HG03175 (cell line): Measurements from ENCODE around the gene STYXL1.

ENCODE experiments used
- ATAC-seq: cut with Tn5 transposase; IDR thresholded peaks from one replicate; pipeline ENCODE4 v1.9.1; 2021; ENCODE audit warnings: mild to moderate bottlenecking, moderate library complexity; ENCODE audit not compliant: unreplicated experiment

The STYXL1 gene

DNA sequence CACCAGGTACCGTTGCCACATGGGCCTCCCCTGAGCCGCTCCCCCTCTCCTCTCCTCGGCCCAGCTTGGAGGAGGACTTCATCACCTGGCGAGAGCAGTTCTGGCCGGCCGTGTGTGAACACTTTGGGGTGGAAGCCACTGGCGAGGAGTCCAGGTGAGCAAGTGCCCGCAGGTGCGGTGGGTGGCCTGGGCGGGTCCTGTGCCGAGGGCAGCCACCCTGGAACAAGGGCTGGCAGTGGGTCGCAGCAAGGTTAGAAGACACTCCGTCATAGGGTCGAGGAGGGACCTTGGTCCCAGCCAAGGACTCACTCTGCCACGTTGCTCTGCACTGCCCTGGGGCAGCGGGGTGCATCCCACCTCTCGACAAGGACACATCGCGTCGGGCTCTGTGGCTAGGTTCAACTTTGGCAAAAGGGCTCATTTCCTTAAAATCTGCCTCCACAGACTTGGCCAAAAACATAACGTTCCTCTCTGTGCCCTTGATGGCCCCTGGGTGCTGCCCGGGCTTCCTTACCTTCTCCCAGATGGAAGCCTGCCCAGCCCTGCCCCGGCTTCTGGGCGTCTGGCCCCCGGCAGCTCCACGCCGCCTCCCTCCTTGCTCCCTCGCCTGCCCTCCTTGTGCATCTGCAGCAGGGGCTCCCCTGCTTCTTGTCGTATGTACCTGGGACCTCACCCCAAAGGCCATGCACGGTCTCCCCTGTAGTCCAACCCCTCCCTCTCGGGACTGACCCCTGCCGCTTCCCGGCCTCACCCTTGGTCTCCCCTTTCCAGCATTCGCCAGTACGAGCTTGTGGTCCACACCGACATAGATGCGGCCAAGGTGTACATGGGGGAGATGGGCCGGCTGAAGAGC is 66.1 kb downstream of the STYXL1 start:
- no peak for ATAC-seq

- no peak for ATAC-seq
Observed at GRCh38 chr7:75981203-75981452, 66.7 kb downstream of the STYXL1 start.

DNA sequence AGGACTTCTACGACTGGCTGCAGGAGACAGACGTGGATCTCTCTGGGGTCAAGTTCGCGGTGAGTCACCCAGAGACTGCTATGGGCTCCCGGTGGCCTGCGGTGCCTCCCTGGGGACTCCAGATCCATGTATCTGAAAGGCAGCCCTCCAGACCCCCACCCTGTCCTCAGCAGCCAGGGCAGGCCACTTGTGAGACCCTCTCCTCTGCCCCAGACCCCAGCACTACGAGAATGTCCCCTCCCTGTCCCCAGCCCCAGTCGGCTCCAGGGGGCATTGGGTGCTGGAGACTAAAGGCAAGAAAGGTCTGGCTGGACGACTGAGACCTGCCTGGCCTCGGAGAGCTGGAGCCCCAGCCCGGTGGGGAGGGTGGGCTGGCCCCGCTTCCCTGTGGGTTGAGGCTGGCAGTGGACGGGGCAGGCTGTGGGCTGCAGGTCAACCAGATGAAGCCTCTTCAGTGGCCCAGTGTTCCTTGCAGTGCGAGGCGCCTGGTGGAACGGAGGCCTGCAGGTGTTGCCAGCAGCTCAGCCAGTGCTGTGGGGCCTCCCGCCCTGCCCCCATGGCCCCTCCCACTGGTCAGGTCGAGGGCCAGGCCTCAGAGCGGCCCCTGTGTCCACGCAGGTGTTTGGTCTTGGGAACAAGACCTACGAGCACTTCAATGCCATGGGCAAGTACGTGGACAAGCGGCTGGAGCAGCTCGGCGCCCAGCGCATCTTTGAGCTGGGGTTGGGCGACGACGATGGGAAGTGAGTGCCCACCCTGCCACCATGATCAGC is 67.2 kb downstream of the STYXL1 start:
- ATAC-seq = no peak

GRCh38 chr7:75979759-75980429 is 67.9 kb downstream of the STYXL1 start:
- ATAC-seq = no peak

DNA sequence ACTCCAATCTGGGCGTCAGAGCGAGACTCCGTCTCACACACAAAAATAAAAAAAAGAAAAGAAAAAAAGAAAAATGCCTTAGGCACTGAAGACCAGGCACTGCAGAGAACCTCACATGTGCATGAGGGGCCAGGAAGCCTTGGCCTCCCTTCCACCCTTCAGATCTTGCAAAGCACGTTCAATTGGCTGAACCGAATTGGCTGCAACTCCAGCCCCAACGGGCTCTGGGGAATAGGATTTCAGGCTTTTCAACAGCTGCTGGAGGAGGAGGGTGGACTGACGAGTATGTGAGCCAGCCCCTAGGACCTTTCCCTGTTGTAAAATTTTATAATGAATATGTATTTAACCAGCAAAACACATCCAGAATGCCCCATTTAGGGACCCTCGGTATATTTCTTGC is 70.1 kb downstream of the STYXL1 start:
- ATAC-seq = no peak

GRCh38 chr7:75971961-75972763 is 75.6 kb downstream of the STYXL1 start:
- ATAC-seq = no peak

DNA sequence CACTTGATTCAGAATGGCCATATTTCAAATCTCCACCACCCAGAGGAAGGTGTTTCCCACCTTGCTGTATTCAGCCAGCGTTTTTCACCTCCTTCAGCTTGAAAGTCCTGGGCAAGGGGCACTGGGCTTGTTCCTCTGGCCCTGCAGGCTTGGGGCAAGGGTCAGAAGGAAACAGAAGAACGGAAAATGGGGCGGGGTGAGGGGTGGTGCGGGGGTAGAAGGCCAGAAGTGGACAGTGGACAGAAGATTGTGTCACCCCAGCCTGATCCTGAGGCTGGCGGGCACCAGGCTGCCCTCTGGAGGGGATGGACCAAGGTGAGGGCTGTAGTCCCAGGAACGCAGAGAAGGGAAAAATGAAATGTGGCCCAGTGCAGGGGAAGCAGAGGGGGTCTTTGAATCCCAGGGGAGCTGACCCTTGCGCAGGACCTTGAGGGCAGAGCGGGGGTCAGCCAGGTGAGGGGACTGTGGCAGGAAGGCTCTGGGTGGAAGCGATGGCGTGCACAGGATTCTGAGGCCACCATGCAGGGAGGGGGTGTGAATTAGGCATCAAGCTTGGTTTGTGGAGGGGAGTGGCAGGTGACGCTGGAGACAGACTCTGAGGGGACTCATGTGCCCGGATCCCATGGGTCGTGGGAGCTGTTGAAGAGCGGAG is 76.4 kb downstream of the STYXL1 start:
- ATAC-seq = no peak

DNA sequence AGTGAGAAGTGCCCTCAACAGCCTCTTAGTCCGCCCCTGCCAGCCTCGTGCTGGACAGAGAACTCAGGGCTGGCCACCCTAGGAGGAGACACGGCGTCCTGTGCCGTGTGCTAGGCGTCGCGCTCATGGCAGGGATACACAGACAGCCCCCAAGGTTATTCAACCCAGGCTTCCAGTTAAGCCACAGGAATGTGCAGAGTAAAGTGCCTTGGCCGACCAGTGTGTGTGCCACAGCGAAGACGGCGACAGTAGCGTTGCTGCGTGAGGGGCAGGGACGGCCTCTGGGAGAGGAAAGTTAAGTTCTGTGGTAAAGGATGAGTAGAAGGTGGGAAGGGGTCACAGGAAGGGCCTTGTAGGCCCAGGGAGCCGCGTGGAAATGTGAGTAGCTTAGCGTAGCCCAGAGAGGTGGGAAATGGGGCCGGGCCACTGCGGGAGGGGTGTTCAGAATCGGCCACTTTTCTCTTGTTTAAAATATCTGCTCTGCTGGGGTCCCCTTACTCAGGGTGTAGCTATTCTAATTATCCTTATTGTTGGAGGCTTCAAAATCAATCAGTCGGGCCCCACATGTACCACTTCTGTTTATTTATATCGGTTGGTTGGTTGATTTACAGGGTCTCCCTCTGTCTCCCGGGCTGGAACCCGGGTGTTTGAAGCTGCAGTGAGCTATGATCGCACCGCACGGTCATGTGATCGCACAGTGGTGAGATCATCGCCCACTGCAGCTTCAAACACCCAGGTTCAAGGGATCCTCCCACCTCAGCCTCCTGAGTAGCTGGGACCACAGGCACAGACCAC is 77.9 kb downstream of the STYXL1 start:
- ATAC-seq = no peak

DNA sequence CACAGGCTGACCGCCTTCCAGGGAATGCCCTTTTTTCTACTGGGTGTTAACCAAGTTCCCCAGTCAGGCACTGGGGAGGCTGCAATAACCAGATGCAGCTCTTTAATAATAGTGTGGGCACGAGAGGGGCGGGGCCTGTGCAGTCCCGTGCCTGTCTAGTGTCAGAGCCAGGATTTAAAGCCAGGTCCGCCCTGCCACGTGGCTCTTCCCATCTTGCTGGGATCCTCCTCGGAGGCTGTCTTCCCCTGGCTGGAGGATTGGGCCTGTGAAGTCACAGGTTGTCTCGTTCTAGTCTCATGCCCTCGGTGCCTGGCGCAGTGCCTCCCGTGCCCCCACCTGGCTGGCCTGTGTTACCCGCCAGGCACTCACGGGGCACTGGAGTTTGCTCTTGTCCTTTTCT is 78.6 kb downstream of the STYXL1 start:
- no peak for ATAC-seq

GRCh38 chr7:75968561-75969001 is 79.2 kb downstream of the STYXL1 start:
- ATAC-seq = no peak

GRCh38 chr7:75968012-75968411 is 79.8 kb downstream of the STYXL1 start:
- no peak for ATAC-seq

DNA sequence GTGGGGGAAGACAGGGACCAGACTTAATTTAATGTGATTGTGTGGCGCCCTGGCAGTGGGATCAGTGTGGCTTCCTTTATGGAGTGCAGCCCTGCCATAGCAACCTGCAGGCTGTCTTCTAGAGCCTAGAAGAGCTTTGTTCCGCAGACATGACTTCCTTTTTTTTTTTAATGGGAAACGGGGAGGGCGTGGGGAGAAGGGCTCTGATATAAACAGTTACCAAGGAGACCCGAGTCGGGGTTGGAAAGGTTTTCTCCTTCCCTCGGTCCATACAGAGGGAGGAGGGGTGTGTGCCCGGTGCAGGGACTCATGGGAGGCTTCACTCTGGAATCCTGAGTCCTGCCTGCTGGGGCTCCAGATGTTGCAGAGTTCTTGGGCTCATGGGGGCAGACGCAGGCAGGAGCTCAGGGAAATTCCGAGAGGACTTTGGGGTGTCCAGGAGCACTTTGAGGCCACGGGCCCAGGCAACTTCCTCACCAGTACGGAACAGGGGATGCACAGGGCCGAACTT is 80.3 kb downstream of the STYXL1 start:
- no peak for ATAC-seq

DNA sequence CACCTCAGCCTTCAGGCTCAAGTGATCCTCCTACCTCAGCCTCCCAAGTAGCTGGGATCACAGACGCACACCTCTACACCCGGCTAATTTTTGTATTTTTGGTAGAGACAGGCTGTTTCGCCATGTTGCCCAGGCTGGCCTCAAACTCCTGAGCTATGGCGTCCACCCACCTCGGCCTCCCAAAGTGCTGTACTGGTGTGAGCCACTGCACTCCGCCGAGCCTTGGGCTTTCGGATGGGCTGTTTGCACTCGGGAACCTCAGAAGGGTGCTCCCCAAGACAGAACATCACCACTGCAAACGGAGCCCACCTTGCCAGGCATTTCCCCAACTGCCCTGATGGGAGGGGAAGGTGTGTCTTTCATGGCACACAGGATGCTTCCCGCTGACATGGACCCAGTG is 80.7 kb downstream of the STYXL1 start:
- ATAC-seq = no peak

DNA sequence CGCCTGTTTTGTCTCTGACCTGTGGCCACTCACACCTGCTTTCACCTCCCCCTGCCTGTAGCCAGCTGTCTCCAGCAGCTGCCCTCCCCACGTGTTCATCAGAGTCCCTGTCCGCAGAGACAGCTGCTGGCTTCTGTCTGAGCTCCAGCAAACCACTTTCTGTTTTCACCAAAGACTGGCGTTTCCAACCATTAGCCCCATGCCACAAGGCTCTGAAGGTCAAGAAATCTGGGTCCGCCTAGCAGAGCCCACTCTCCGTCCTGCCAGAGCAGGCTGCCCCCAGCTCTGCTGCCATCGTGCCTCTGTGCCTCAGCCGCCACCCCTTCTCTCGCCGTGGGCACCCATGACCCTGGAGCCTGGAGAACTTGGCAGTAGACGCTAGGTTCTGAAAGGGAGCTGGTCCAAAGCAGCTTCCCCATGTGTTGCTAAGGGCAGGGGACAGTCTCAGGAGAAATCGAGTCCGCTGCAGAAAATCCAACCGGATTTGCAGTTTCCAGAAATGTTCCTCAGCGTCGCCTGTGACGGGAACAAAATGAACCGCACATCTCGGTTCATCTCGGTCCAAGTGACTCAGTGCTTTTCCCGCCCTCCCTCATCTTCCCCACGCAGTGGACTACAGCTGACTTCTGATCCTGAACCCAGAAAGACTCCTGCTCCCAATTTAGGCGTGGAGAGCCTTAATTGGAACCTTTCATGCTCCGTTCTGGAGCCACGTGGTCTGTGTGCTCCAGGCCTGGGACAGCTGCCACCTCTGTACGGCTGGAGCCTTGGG is 81.4 kb downstream of the STYXL1 start:
- ATAC-seq = no peak

DNA sequence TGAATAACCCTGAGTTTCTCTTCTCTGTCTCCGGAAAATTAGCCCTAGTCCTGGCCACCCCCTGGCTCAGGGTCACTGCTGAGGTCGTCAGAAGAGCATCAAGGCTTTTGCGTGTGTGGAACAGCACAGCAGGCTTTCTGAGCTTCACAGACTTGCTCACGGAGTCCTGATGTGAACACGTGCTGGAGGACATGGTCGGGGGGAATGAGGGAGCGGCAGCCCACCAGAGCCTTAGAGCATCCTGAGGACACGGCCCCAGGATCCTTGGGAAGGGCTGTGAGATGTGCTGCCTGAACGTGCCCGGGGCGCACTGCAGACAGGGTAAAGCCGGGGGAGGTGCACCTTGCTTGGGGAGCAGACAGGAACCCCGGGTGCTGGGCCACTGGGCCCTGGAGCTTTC is 82.2 kb downstream of the STYXL1 start:
- no peak for ATAC-seq

GRCh38 chr7:75963381-75963995 is 84.3 kb downstream of the STYXL1 start:
- ATAC-seq = no peak

- no peak for ATAC-seq
Observed at GRCh38 chr7:75962607-75963380, 85.0 kb downstream of the STYXL1 start.

GRCh38 chr7:75961218-75961617 is 86.6 kb downstream of the STYXL1 start:
- ATAC-seq = no peak
